H54 (cell line): ENCODE measurements around the gene PAPPA.
A peak's percentile ranks its signal among the peaks of the same experiment; 100 is the strongest.

Experiments used
- DNase-seq: peaks from one replicate; pipeline ENCODE4 v3.0.0; 2011; ENCODE audit warnings: low spot score, mixed read lengths; ENCODE audit not compliant: insufficient read length
- FAIRE-seq: peaks from 3 replicates; lab custom pipeline; 2011; peaks lifted over from hg19 to GRCh38; lab: Jason Lieb, UNC
- POLR2A ChIP-seq: IDR thresholded peaks from 2 replicates; pipeline ENCODE4 v1.6.1; 2011; ENCODE audit warnings: low read depth, mild to moderate bottlenecking, low read length

Gene PAPPA

GRCh38 chr9:116181853-116182610 lies 28.4 kb downstream of the PAPPA start:
- TF ChIP-seq POLR2A: no peak
- DNase-seq: no peak
- no peak for FAIRE-seq

- no peak for DNase-seq
- FAIRE-seq: no peak
- TF ChIP-seq POLR2A: no peak
Measured at GRCh38 chr9:116182876-116183275, 29.3 kb downstream of the PAPPA start.

- DNase-seq (no peak), FAIRE-seq (no peak)
- TF ChIP-seq POLR2A: no peak
Measured at GRCh38 chr9:116187570-116188170, 34.1 kb downstream of the PAPPA start.

GRCh38 chr9:116189683-116190082 lies 36.1 kb downstream of the PAPPA start:
- TF ChIP-seq POLR2A: no peak
- DNase-seq (no peak), FAIRE-seq (no peak)

GRCh38 chr9:116190637-116191396 lies 37.2 kb downstream of the PAPPA start:
- peak; percentile 96 for FAIRE-seq
- TF ChIP-seq POLR2A: no peak
- DNase-seq: peak; percentile 70

GRCh38 chr9:116191576-116192415 lies 38.2 kb downstream of the PAPPA start:
- TF ChIP-seq POLR2A: no peak
- FAIRE-seq (no peak), DNase-seq (no peak)

GRCh38 chr9:116193636-116194035 lies 40.0 kb downstream of the PAPPA start:
- DNase-seq (peak; percentile 72), FAIRE-seq (peak; percentile 95)
- no peak for TF ChIP-seq POLR2A

- DNase-seq (no peak), FAIRE-seq (no peak)
- no peak for TF ChIP-seq POLR2A
Measured at GRCh38 chr9:116196806-116197205, 43.2 kb downstream of the PAPPA start.

GRCh38 chr9:116198344-116198743 lies 44.8 kb downstream of the PAPPA start:
- TF ChIP-seq POLR2A: no peak
- FAIRE-seq (peak; percentile 52), DNase-seq (no peak)

- DNase-seq (no peak), FAIRE-seq (no peak)
- no peak for TF ChIP-seq POLR2A
Measured at GRCh38 chr9:116202219-116202912, 48.8 kb downstream of the PAPPA start.

- no peak for FAIRE-seq
- TF ChIP-seq POLR2A: no peak
Measured at GRCh38 chr9:116204252-116204882, 50.8 kb downstream of the PAPPA start.

GRCh38 chr9:116207371-116208111 lies 54.0 kb downstream of the PAPPA start:
- FAIRE-seq: no peak
- DNase-seq: no peak
- no peak for TF ChIP-seq POLR2A

More at GRCh38 chr9:116204252-116204882, 50.8 kb downstream of the PAPPA start:
- no peak for DNase-seq
